Esophagus squamous epithelium (tissue), 4 donors: Measurements from ENCODE around the gene PRKCQ.

Experiments
- POLR2A ChIP-seq, 4 donors: fragments of 450-650 bp; IDR thresholded peaks; one replicate each; pipeline ENCODE4 v1.6.1; 2017; ENCODE audit warnings: antibody characterized with exemption in 4 of 4, mild to moderate bottlenecking in 4 of 4, moderate library complexity in 3 of 4
- TF ChIP-seq, protein P1 (sequence below), 6 experiments: fragments of 450-650 bp in 4 of 6; fragments of 200-600 bp in 2 of 6; sonication (generic) in 2 of 6; IDR thresholded peaks; one replicate each; pipeline ENCODE4 v1.5.1; 2016 to 2019; ENCODE audit warnings: antibody characterized with exemption in 6 of 6, mild to moderate bottlenecking in 4 of 6, moderate library complexity in 4 of 6

DNA sequence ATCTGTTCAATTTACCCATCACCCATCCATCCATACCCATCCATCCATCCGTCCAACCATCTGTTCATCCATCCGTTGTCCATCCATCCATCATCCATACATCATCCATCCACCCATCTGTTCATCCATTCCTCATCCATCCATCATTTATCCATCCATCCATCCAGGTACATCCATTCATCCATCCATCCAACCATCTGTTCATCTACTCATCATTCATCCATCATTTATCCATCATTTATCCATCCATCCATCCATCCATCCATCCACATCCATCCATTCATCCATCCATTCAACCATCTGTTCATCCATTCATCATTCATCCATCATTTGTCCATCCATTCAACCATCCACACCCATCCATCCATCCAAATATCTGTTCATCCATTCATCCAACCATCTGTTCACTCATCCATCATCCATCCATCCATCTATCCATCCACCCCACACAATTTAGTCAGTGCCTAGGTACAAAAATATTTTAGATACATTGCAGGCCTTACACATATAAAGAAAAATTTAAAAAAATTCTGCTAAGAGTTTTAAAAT, 119.1 kb downstream of the PRKCQ start:
- TF ChIP-seq POLR2A (IDR thresholded peaks at IDR 0.05) = no peak
- TF ChIP-seq, protein P1, sequence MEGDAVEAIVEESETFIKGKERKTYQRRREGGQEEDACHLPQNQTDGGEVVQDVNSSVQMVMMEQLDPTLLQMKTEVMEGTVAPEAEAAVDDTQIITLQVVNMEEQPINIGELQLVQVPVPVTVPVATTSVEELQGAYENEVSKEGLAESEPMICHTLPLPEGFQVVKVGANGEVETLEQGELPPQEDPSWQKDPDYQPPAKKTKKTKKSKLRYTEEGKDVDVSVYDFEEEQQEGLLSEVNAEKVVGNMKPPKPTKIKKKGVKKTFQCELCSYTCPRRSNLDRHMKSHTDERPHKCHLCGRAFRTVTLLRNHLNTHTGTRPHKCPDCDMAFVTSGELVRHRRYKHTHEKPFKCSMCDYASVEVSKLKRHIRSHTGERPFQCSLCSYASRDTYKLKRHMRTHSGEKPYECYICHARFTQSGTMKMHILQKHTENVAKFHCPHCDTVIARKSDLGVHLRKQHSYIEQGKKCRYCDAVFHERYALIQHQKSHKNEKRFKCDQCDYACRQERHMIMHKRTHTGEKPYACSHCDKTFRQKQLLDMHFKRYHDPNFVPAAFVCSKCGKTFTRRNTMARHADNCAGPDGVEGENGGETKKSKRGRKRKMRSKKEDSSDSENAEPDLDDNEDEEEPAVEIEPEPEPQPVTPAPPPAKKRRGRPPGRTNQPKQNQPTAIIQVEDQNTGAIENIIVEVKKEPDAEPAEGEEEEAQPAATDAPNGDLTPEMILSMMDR (IDR thresholded peaks at IDR 0.05) = no peak
